Keratinocyte (primary cell): ENCODE data around the gene IGF2BP2. TPM values are rescaled to one million over a fixed set of nuclear protein-coding genes. Genes with fewer than 3 reads are reported as not detected.
A peak's percentile ranks its signal among the peaks of the same experiment; 100 is the strongest.

Experiments
- DNase-seq: peaks from one replicate; pipeline ENCODE4 v3.0.0-alpha.2; 2011; ENCODE audit warnings: low read depth, missing footprints, low spot score
- FAIRE-seq: peaks from 2 replicates; lab custom pipeline; 2011; peaks lifted over from hg19 to GRCh38; lab: Jason Lieb, UNC
- H2AFZ ChIP-seq: 2 replicates; pipeline ENCODE4 v1.6.0; 2012; ENCODE audit warnings: low read length, control low read depth, inconsistent platforms; ENCODE audit not compliant: control insufficient read depth
- H3K27ac ChIP-seq: 2 replicates; pipeline ENCODE4 v1.5.1; 2011; ENCODE audit warnings: low read length; ENCODE audit not compliant: control insufficient read depth, insufficient read depth
- H3K27me3 ChIP-seq: 3 replicates; pipeline ENCODE4 v1.6.0; 2011; ENCODE audit warnings: low read length; ENCODE audit not compliant: control insufficient read depth, insufficient read depth; ENCODE audit errors: extremely low read depth
- H3K36me3 ChIP-seq, 2 experiments: 2 replicates in 1 of 2; 3 replicates in 1 of 2; pipeline ENCODE4 v1.5.1; 2011; ENCODE audit warnings: low read length in 2 of 2, mild to moderate bottlenecking in 1 of 2; ENCODE audit not compliant: control insufficient read depth in 2 of 2, insufficient read depth in 2 of 2; ENCODE audit errors: extremely low read depth in 1 of 2
- H3K4me1 ChIP-seq: 3 replicates; pipeline ENCODE4 v1.5.1; 2011; ENCODE audit warnings: low read length; ENCODE audit not compliant: control insufficient read depth, insufficient read depth; ENCODE audit errors: extremely low read depth
- H3K4me2 ChIP-seq: 3 replicates; pipeline ENCODE4 v1.6.0; 2011; ENCODE audit warnings: low read depth, low read length; ENCODE audit not compliant: control insufficient read depth, insufficient read depth; ENCODE audit errors: extremely low read depth
- H3K4me3 ChIP-seq, 3 experiments: fragments of 200-600 bp in 1 of 3; sonication (generic) in 1 of 3; 2 replicates in 2 of 3; 3 replicates in 1 of 3; pipeline ENCODE4 v1.5.1; 2011 to 2016; ENCODE audit warnings: low read length in 3 of 3, mild to moderate bottlenecking in 3 of 3, control low read depth in 2 of 3, inconsistent platforms in 1 of 3, low read depth in 1 of 3, mixed read lengths in 1 of 3, mixed run types in 1 of 3, moderate library complexity in 1 of 3; ENCODE audit not compliant: control insufficient read depth in 2 of 3, insufficient read depth in 2 of 3; ENCODE audit errors: extremely low read depth in 1 of 3
- H3K79me2 ChIP-seq: 2 replicates; pipeline ENCODE4 v1.6.0; 2012; ENCODE audit warnings: low read length; ENCODE audit not compliant: control insufficient read depth, insufficient read depth
- H3K9ac ChIP-seq: 3 replicates; pipeline ENCODE4 v1.6.0; 2011; ENCODE audit warnings: low read length; ENCODE audit not compliant: control insufficient read depth, insufficient read depth; ENCODE audit errors: extremely low read depth
- H3K9me1 ChIP-seq: 3 replicates; pipeline ENCODE4 v1.6.0; 2011; ENCODE audit warnings: low read length; ENCODE audit not compliant: control insufficient read depth, insufficient read depth; ENCODE audit errors: extremely low read depth
- H3K9me3 ChIP-seq: 2 replicates; pipeline ENCODE4 v1.5.1; 2012; ENCODE audit warnings: low read depth, low read length; ENCODE audit not compliant: control insufficient read depth
- H4K20me1 ChIP-seq: 3 replicates; pipeline ENCODE4 v1.6.0; 2011; ENCODE audit warnings: low read length; ENCODE audit not compliant: control insufficient read depth, insufficient read depth; ENCODE audit errors: extremely low read depth
- EZH2 ChIP-seq: IDR thresholded peaks from one replicate; pipeline ENCODE4 v1.6.1; 2012; ENCODE audit warnings: inconsistent platforms, mild to moderate bottlenecking, low read length, moderate library complexity
- dilution Hi-C: fragments of 300-500 bp; cut with MboI; formaldehyde crosslinking; loops from one replicate; pipeline ENCODE4 v1.7.0; 2020; ENCODE audit warnings: low sequenced_read_pairs; ENCODE audit not compliant: extremely low pct_ligation_motif_present
- polyA plus RNA-seq, 5 experiments: library from polyadenylated mRNA; depleted of rRNA in 3 of 5; stranded (reverse) in 3 of 5; stranded (forward) in 1 of 5; unstranded in 1 of 5; fragments of >200 nt; gene quantifications; 1 replicate in 1 of 5; 2 replicates in 3 of 5; 3 replicates in 1 of 5; pipeline versions ENCODE4 v1.2.1 to v1.2.3, GENCODE V29; 2011 to 2012; ENCODE audit warnings: missing spikeins in 2 of 5, low read depth in 1 of 5, low replicate concordance in 1 of 5
- TF ChIP-seq, protein P1 (sequence below), 3 experiments: IDR thresholded peaks in 1 of 3; conservative IDR thresholded peaks in 1 of 3; optimal IDR thresholded peaks in 1 of 3; 2 replicates in 2 of 3; 3 replicates in 1 of 3; pipeline versions ENCODE3 to v1.5.1; 2011; ENCODE audit warnings: low read length in 3 of 3, mild to moderate bottlenecking in 3 of 3, moderate library complexity in 2 of 3, control low read depth in 1 of 3, inconsistent platforms in 1 of 3; ENCODE audit not compliant: insufficient read depth in 2 of 3; ENCODE audit errors: extremely low read depth in 1 of 3

Gene IGF2BP2
- polyA plus RNA-seq, 1 donor (not counting 4 experiments of a cell fraction or from before 2014, with no cell fraction given), result 21.2 TPM

GRCh38 chr3:185784317-185784716 lies 40.5 kb downstream of the IGF2BP2 start:
- Histone ChIP-seq H3K4me1 (peaks cover 37% of the 10 kb centered on the region), H2AFZ (no peak overlapping the region), H3K27me3 (no peaks in the 10 kb centered on the region), H3K4me3 (no peak overlapping the region), H3K79me2 (peaks cover 97% of the 10 kb centered on the region), H3K27ac (no peak overlapping the region), H3K9me3 (no peaks in the 10 kb centered on the region), H3K9me1 (peaks cover 10% of the 10 kb centered on the region), H4K20me1 (peaks cover 30% of the 10 kb centered on the region), H3K36me3 (peaks cover 5 to 10% of the 10 kb centered on the region in 2 experiments), H3K9ac (no peak overlapping the region), H3K4me2 (no peak overlapping the region)
- DNase-seq (no peak), FAIRE-seq (no peak)
- TF ChIP-seq EZH2, result no peak
- TF ChIP-seq, protein P1, sequence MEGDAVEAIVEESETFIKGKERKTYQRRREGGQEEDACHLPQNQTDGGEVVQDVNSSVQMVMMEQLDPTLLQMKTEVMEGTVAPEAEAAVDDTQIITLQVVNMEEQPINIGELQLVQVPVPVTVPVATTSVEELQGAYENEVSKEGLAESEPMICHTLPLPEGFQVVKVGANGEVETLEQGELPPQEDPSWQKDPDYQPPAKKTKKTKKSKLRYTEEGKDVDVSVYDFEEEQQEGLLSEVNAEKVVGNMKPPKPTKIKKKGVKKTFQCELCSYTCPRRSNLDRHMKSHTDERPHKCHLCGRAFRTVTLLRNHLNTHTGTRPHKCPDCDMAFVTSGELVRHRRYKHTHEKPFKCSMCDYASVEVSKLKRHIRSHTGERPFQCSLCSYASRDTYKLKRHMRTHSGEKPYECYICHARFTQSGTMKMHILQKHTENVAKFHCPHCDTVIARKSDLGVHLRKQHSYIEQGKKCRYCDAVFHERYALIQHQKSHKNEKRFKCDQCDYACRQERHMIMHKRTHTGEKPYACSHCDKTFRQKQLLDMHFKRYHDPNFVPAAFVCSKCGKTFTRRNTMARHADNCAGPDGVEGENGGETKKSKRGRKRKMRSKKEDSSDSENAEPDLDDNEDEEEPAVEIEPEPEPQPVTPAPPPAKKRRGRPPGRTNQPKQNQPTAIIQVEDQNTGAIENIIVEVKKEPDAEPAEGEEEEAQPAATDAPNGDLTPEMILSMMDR (optimal IDR thresholded peaks at IDR 0.05 in 1 of 3, IDR thresholded peaks at IDR 0.05 in 1 of 3, conservative IDR thresholded peaks at IDR 0.05 in 1 of 3; ENCODE audit: extremely low read depth in 1 of 3, insufficient read depth in 2 of 3, low read length in 3 of 3), result no peak
- dilution Hi-C loops, result no loop called here

DNA sequence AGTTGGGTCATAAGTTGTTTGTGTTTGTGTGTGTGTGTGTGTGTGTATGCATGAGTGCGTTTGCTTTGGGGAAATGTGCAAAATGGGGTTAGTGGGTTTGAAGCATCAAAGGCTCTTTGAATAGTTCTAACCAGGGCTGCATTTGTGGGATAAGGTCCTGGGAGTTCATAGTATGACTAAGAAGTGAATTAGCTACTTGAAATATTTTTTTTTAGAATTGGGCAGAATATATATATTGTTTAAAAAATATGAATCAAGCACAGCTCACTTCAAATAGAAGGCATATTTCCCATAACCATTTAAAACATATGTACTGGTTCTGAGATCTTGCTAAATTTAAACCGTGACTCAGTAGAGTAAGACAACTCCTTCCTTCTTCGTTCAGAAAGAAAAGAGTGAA lies 43.1 kb downstream of the IGF2BP2 start:
- H3K9me3 ChIP-seq, result no peaks in the 10 kb centered on the region
- no peaks in the 10 kb centered on the region for H3K27me3 ChIP-seq
- TF ChIP-seq, protein P1 (optimal IDR thresholded peaks at IDR 0.05 in 1 of 3, IDR thresholded peaks at IDR 0.05 in 1 of 3, conservative IDR thresholded peaks at IDR 0.05 in 1 of 3; ENCODE audit: extremely low read depth in 1 of 3, insufficient read depth in 2 of 3, low read length in 3 of 3), result no peak
- no peak for TF ChIP-seq EZH2
- H4K20me1 ChIP-seq, result peaks cover 39% of the 10 kb centered on the region
- H3K4me2 ChIP-seq, result no peak overlapping the region
- H3K9ac ChIP-seq, result no peak overlapping the region
- H3K4me3 ChIP-seq, result no peak overlapping the region
- H3K9me1 ChIP-seq, result peaks cover 15% of the 10 kb centered on the region
- no peak for FAIRE-seq
- no peak overlapping the region for H2AFZ ChIP-seq
- peaks cover 39% of the 10 kb centered on the region for H3K4me1 ChIP-seq
- dilution Hi-C loops, result no loop called here
- H3K36me3 ChIP-seq, result peaks cover 5 to 14% of the 10 kb centered on the region in 2 experiments
- peaks cover 97% of the 10 kb centered on the region for H3K79me2 ChIP-seq
- no peak overlapping the region for H3K27ac ChIP-seq
- peak; percentile 48 for DNase-seq
